Gastroesophageal sphincter (tissue), 4 donors: ENCODE data around the gene P3H3. TPM values are rescaled to one million over a fixed set of nuclear protein-coding genes. Genes with fewer than 3 reads are reported as not detected.

ENCODE experiments used
- ATAC-seq: fragments of 150-250 bp; one replicate; pipeline ENCODE4 v1.9.1; 2016; ENCODE audit warnings: mild to moderate bottlenecking, moderate library complexity
- H3K27ac ChIP-seq, 4 donors: fragments of 200-600 bp; sonication (generic) in 3 of 4; 1 replicate in 3 of 4; 2 replicates in 1 of 4; pipeline ENCODE4 v1.5.1; 2016 to 2019
- H3K27me3 ChIP-seq: fragments of 200-600 bp; sonication (generic); one replicate; pipeline ENCODE4 v1.5.1; 2019
- H3K36me3 ChIP-seq, 2 donors: fragments of 200-600 bp; sonication (generic); one replicate each; pipeline ENCODE4 v1.5.1; 2019; ENCODE audit warnings: control low read depth in 1 of 2
- H3K4me1 ChIP-seq, 3 donors: fragments of 200-600 bp; sonication (generic); 1 replicate in 2 of 3; 2 replicates in 1 of 3; pipeline ENCODE4 v1.5.1; 2016 to 2019; ENCODE audit warnings: control low read depth in 2 of 3
- H3K4me3 ChIP-seq, 2 donors: fragments of 200-600 bp; sonication (generic); one replicate each; pipeline ENCODE4 v1.5.1; 2019; ENCODE audit warnings: mild to moderate bottlenecking in 1 of 2, moderate library complexity in 1 of 2
- H3K9me3 ChIP-seq, 3 donors: fragments of 200-600 bp; sonication (generic); one replicate each; pipeline ENCODE4 v1.5.1; 2017 to 2019; ENCODE audit warnings: control low read depth in 2 of 3
- CTCF ChIP-seq, 4 experiments: fragments of 200-600 bp in 2 of 4; fragments of 450-650 bp in 2 of 4; sonication (generic) in 1 of 4; IDR thresholded peaks; one replicate each; pipeline ENCODE4 v1.5.1; 2017 to 2019; ENCODE audit warnings: antibody characterized with exemption in 4 of 4, mild to moderate bottlenecking in 2 of 4, moderate library complexity in 2 of 4
- EP300 ChIP-seq: sonication (generic); formaldehyde crosslinking; IDR thresholded peaks from one replicate; pipeline ENCODE4 v1.6.1; 2017; ENCODE audit warnings: antibody characterized with exemption, mild to moderate bottlenecking
- POLR2A ChIP-seq, 2 donors: fragments of 450-650 bp; IDR thresholded peaks; one replicate each; pipeline ENCODE4 v1.6.1; 2017; ENCODE audit warnings: antibody characterized with exemption in 2 of 2, mild to moderate bottlenecking in 2 of 2, moderate library complexity in 1 of 2
- POLR2AphosphoS5 ChIP-seq: sonication (generic); formaldehyde crosslinking; IDR thresholded peaks from one replicate; pipeline ENCODE4 v1.6.1; 2017; ENCODE audit warnings: antibody characterized with exemption
- WGBS, 2 donors: methylation state at CpG; one replicate each; pipeline ENCODE4 v1.1.5; 2018; ENCODE audit warnings: low coverage in 1 of 2; 5-methylcytosine and 5-hydroxymethylcytosine counted together
- total RNA-seq, 4 donors: library from RNA; depleted of rRNA; stranded (reverse); fragments of >200 nt; gene quantifications; one replicate each; pipeline ENCODE4 v1.1.0, GENCODE V29; 2016

Gene P3H3
- total RNA-seq, 4 donors from 2014 or later: 17.3 to 28.3 (median 23.0) TPM

GRCh38 chr12:6823182-6824084 is 4.8 kb upstream of the P3H3 start:
- ATAC-seq: no peak
- 47 to 74% methylated on average over 2 of the region's 12 CpGs for whole genome bisulfite sequencing, 2 donors
- H3K27ac ChIP-seq: no peak overlapping the region
- peaks cover 0 to 66% (median 37%) of the 10 kb centered on the region in 3 donors for H3K4me1 ChIP-seq
- no peaks in the 10 kb centered on the region for H3K9me3 ChIP-seq
- TF ChIP-seq POLR2AphosphoS5 (no peak), CTCF (IDR thresholded peaks at IDR 0.05) (no peak), EP300 (no peak), POLR2A (IDR thresholded peaks at IDR 0.05) (no peak)
- H3K4me3 ChIP-seq: no peak overlapping the region
- H3K27me3 ChIP-seq: peaks cover 31% of the 10 kb centered on the region
- no peaks in the 10 kb centered on the region for H3K36me3 ChIP-seq

- no peak for ATAC-seq
- Histone ChIP-seq H3K27ac (no peak overlapping the region), H3K4me3 (no peak overlapping the region), H3K36me3 (no peaks in the 10 kb centered on the region), H3K4me1 (peaks cover 0 to 70% (median 37%) of the 10 kb centered on the region in 3 donors), H3K9me3 (no peaks in the 10 kb centered on the region), H3K27me3 (peaks cover 31% of the 10 kb centered on the region)
- WGBS, 2 donors: 82 to 95% methylated on average over 8 of the region's 37 CpGs
- TF ChIP-seq EP300 (no peak), POLR2A (IDR thresholded peaks at IDR 0.05) (no peak), CTCF (IDR thresholded peaks at IDR 0.05) (no peak), POLR2AphosphoS5 (no peak)
These were observed 4.0 kb upstream of the P3H3 start for GRCh38 chr12:6824085-6824775.

GRCh38 chr12:6824901-6825381 is 3.3 kb upstream of the P3H3 start:
- H3K4me3 ChIP-seq: peak overlapping the region in 1 of 2 donors; percentile 18
- peak overlapping the region in 1 of 4 donors; percentile 12 for H3K27ac ChIP-seq
- TF ChIP-seq POLR2AphosphoS5: no peak
- H3K9me3 ChIP-seq: no peaks in the 10 kb centered on the region
- ATAC-seq: no peak
- H3K4me1 ChIP-seq: peaks cover 0 to 77% (median 44%) of the 10 kb centered on the region in 3 donors
- peaks cover 0 to under 1% of the 10 kb centered on the region in 2 donors for H3K36me3 ChIP-seq
- WGBS, 2 donors: 41 to 64% methylated on average over 7 to 12 of the region's 12 CpGs
- H3K27me3 ChIP-seq: peaks cover 31% of the 10 kb centered on the region

- peak; percentile 64 for ATAC-seq
- TF ChIP-seq CTCF (IDR thresholded peaks at IDR 0.05) (peak in 3 of 4 experiments; percentile 93 to 96 (median 96)), POLR2AphosphoS5 (no peak)
- Histone ChIP-seq H3K27ac (peak overlapping the region in 1 of 4 donors; percentile 12), H3K27me3 (peaks cover 31% of the 10 kb centered on the region), H3K4me3 (peak overlapping the region in 1 of 2 donors; percentile 18), H3K9me3 (no peaks in the 10 kb centered on the region), H3K36me3 (peaks cover 0 to 6% of the 10 kb centered on the region in 2 donors), H3K4me1 (peaks cover 0 to 83% (median 47%) of the 10 kb centered on the region in 3 donors)
- WGBS, 2 donors: 0% methylated on average over 1 of the region's 19 CpGs; no CpG with 5 or more reads in 1 of the 2 donors
These were observed 2.6 kb upstream of the P3H3 start for GRCh38 chr12:6825398-6826124.
